Large intestine (tissue), 3 donors: ENCODE results near the gene CACNA1E. TPM values are rescaled to one million over a fixed set of nuclear protein-coding genes. Genes with fewer than 3 reads are reported as not detected.

Source experiments
- DNase-seq, 2 donors: peaks; one replicate each; pipeline versions ENCODE4 v3.0.0 to v3.0.0-alpha.2; 2013
- H3K27ac ChIP-seq: one replicate; pipeline ENCODE4 v1.5.1; 2013; ENCODE audit warnings: low read length
- H3K27me3 ChIP-seq: 2 replicates; pipeline ENCODE4 v1.6.1; 2013; ENCODE audit warnings: low read length; ENCODE audit not compliant: control insufficient read depth, insufficient read depth
- H3K36me3 ChIP-seq: 2 replicates; pipeline ENCODE4 v1.6.1; 2013; ENCODE audit warnings: low read length; ENCODE audit not compliant: control insufficient read depth, insufficient read depth
- H3K4me1 ChIP-seq: one replicate; pipeline ENCODE4 v1.6.1; 2013; ENCODE audit warnings: low read length; ENCODE audit not compliant: control insufficient read depth, insufficient read depth
- H3K4me3 ChIP-seq: one replicate; pipeline ENCODE4 v1.5.1; 2013; ENCODE audit warnings: low read length
- H3K9me3 ChIP-seq: one replicate; pipeline ENCODE4 v1.6.1; 2013; ENCODE audit warnings: mild to moderate bottlenecking, low read depth, low read length, moderate library complexity; ENCODE audit not compliant: control insufficient read depth
- WGBS: methylation state at CpG from one replicate; pipeline ENCODE4 v1.1.5; 2013; ENCODE audit warnings: low lambda C conversion rate; ENCODE audit not compliant: insufficient coverage; 5-methylcytosine and 5-hydroxymethylcytosine counted together
- polyA plus RNA-seq: library from polyadenylated mRNA; unstranded; fragments of 120-200 nt; gene quantifications from one replicate; pipeline ENCODE4 v1.2.1, GENCODE V29; 2013

CACNA1E gene
- polyA plus RNA-seq, 1 donor: 1.7 TPM

GRCh38 chr1:181798191-181798926 lies 315.0 kb downstream of the CACNA1E start:
- DNase-seq: no peak
- H3K9me3 ChIP-seq: no peaks in the 10 kb centered on the region
- H3K4me1 ChIP-seq: no peaks in the 10 kb centered on the region
- no peak overlapping the region for H3K4me3 ChIP-seq
- H3K27ac ChIP-seq: no peak overlapping the region
- no peaks in the 10 kb centered on the region for H3K27me3 ChIP-seq
- H3K36me3 ChIP-seq: no peaks in the 10 kb centered on the region
- WGBS: no CpG with 5 or more reads among the region's 32 CpGs

GRCh38 chr1:181801617-181802016 lies 318.3 kb downstream of the CACNA1E start:
- no peak for DNase-seq
- Histone ChIP-seq H3K27me3 (peaks cover 4% of the 10 kb centered on the region), H3K9me3 (no peaks in the 10 kb centered on the region), H3K4me1 (no peaks in the 10 kb centered on the region), H3K36me3 (no peaks in the 10 kb centered on the region), H3K27ac (no peak overlapping the region), H3K4me3 (no peak overlapping the region)
- no CpG with 5 or more reads among the region's 1 CpG for WGBS

GRCh38 chr1:181802466-181802865 lies 319.1 kb downstream of the CACNA1E start:
- no peak for DNase-seq
- no peaks in the 10 kb centered on the region for H3K9me3 ChIP-seq
- H3K36me3 ChIP-seq: no peaks in the 10 kb centered on the region
- H3K4me1 ChIP-seq: no peaks in the 10 kb centered on the region
- H3K27me3 ChIP-seq: peaks cover 4% of the 10 kb centered on the region
- no peak overlapping the region for H3K4me3 ChIP-seq
- no peak overlapping the region for H3K27ac ChIP-seq
- no CpG with 5 or more reads among the region's 3 CpGs for WGBS

- no peak for DNase-seq
- no peaks in the 10 kb centered on the region for H3K4me1 ChIP-seq
- H3K4me3 ChIP-seq: no peak overlapping the region
- no peak overlapping the region for H3K27ac ChIP-seq
- no peaks in the 10 kb centered on the region for H3K36me3 ChIP-seq
- H3K27me3 ChIP-seq: peaks cover 5% of the 10 kb centered on the region
- WGBS: no CpG with 5 or more reads among the region's 3 CpGs
- H3K9me3 ChIP-seq: no peaks in the 10 kb centered on the region
These were observed 320.1 kb downstream of the CACNA1E start for GRCh38 chr1:181803421-181803820.

- Histone ChIP-seq H3K27me3 (peaks cover 6% of the 10 kb centered on the region), H3K36me3 (no peaks in the 10 kb centered on the region), H3K4me1 (no peaks in the 10 kb centered on the region), H3K9me3 (no peaks in the 10 kb centered on the region), H3K27ac (no peak overlapping the region), H3K4me3 (no peak overlapping the region)
- 100% methylated on average over 2 of the region's 2 CpGs for WGBS
- no peak for DNase-seq
These were observed 321.7 kb downstream of the CACNA1E start for GRCh38 chr1:181804989-181805388.

GRCh38 chr1:181806746-181807145 lies 323.4 kb downstream of the CACNA1E start:
- no CpG with 5 or more reads among the region's 2 CpGs for WGBS
- no peak overlapping the region for H3K4me3 ChIP-seq
- H3K4me1 ChIP-seq: no peaks in the 10 kb centered on the region
- no peaks in the 10 kb centered on the region for H3K9me3 ChIP-seq
- peaks cover 6% of the 10 kb centered on the region for H3K27me3 ChIP-seq
- H3K27ac ChIP-seq: no peak overlapping the region
- H3K36me3 ChIP-seq: no peaks in the 10 kb centered on the region
- DNase-seq: no peak

- H3K27me3 ChIP-seq: peaks cover 6% of the 10 kb centered on the region
- H3K4me3 ChIP-seq: no peak overlapping the region
- no peaks in the 10 kb centered on the region for H3K36me3 ChIP-seq
- no CpG with 5 or more reads among the region's 4 CpGs for WGBS
- DNase-seq: no peak
- no peak overlapping the region for H3K27ac ChIP-seq
- H3K4me1 ChIP-seq: no peaks in the 10 kb centered on the region
- H3K9me3 ChIP-seq: no peaks in the 10 kb centered on the region
These were observed 323.9 kb downstream of the CACNA1E start for GRCh38 chr1:181807251-181807650.

- H3K4me3 ChIP-seq: no peak overlapping the region
- peaks cover 2% of the 10 kb centered on the region for H3K27me3 ChIP-seq
- WGBS: no CpG with 5 or more reads among the region's 1 CpG
- DNase-seq: no peak
- H3K27ac ChIP-seq: no peak overlapping the region
- no peaks in the 10 kb centered on the region for H3K36me3 ChIP-seq
- H3K9me3 ChIP-seq: no peaks in the 10 kb centered on the region
- H3K4me1 ChIP-seq: no peaks in the 10 kb centered on the region
These were observed 326.8 kb downstream of the CACNA1E start for GRCh38 chr1:181809991-181810545.

- Histone ChIP-seq H3K27ac (no peak overlapping the region), H3K4me3 (no peak overlapping the region), H3K27me3 (peaks cover 2% of the 10 kb centered on the region), H3K9me3 (no peaks in the 10 kb centered on the region), H3K4me1 (no peaks in the 10 kb centered on the region), H3K36me3 (no peaks in the 10 kb centered on the region)
- no peak for DNase-seq
- no CpG with 5 or more reads among the region's 7 CpGs for WGBS
These were observed 328.9 kb downstream of the CACNA1E start for GRCh38 chr1:181812208-181812607.

- H3K36me3 ChIP-seq: no peaks in the 10 kb centered on the region
- H3K27ac ChIP-seq: no peak overlapping the region
- H3K27me3 ChIP-seq: peaks cover 2% of the 10 kb centered on the region
- no peaks in the 10 kb centered on the region for H3K9me3 ChIP-seq
- H3K4me1 ChIP-seq: no peaks in the 10 kb centered on the region
- 100% methylated on average over 2 of the region's 4 CpGs for WGBS
- DNase-seq: no peak
- H3K4me3 ChIP-seq: no peak overlapping the region
These were observed 329.9 kb downstream of the CACNA1E start for GRCh38 chr1:181813266-181813665.

GRCh38 chr1:181816608-181817007 lies 333.3 kb downstream of the CACNA1E start:
- WGBS: 50% methylated on average over 2 of the region's 4 CpGs
- H3K36me3 ChIP-seq: no peaks in the 10 kb centered on the region

More at GRCh38 chr1:181816608-181817007, 333.3 kb downstream of the CACNA1E start:
- DNase-seq: peak; percentile 27 to 41
- Histone ChIP-seq H3K9me3 (no peaks in the 10 kb centered on the region), H3K4me3 (no peak overlapping the region), H3K4me1 (no peaks in the 10 kb centered on the region), H3K27me3 (no peaks in the 10 kb centered on the region), H3K27ac (peak overlapping the region; percentile 43)
